Measurements from ENCODE around the gene WRAP73. TPM values are rescaled to one million over a fixed set of nuclear protein-coding genes. Genes with fewer than 3 reads are reported as not detected.

Gene WRAP73
- total and polyA plus RNA-seq, 8 donors: 0.89 to 55.4 (median 12.6) TPM

DNA sequence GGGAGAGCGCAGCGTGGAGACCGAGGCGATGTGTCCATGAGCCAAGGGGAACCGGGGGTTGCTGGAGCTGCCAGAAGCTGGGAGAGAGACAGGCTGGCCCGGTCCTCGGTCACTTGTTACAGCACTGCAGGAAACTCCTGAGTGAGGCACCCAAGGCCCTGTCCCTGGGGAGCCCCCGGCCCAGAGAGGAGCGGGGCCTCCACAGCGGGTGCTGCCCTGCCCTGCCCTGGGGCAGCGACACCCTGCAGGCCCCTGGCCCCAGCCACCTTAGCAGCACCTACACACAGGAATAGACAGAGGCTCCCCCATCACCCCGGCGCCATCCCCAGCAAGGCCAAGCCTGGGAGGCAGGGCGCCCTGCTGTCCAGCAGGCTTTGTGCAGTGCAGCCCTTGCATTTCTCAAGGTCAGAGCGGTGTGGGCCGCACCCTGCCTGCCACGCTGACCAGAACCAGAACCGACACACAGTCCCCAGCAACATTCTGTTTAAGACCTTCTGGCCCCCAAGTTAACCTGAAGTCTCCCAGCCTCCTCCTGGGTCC, 32.0 kb downstream of the WRAP73 start:
- no peak overlapping the region for H3K27ac ChIP-seq
- no peak for TF ChIP-seq CTCF (IDR thresholded peaks at IDR 0.05)
- H3K9me3 ChIP-seq: no peaks in the 10 kb centered on the region
- peaks cover 0 to 3% (median 0%) of the 10 kb centered on the region in 3 donors for H3K27me3 ChIP-seq
- intact Hi-C loops (cut with DNase I; ENCODE audit: low total_unique reads): loop anchor here (5.0 kb wide), 2 partner anchors 51 to 126 kb away; no protein-coding TSS in a partner anchor
- 82 to 89% (median 85%) methylated on average over 8 to 18 of the region's 18 CpGs for WGBS, 5 donors
- DNase-seq: no peak
- H3K4me3 ChIP-seq: no peak overlapping the region
- peaks cover 3 to 35% (median 14%) of the 10 kb centered on the region in 4 donors for H3K4me1 ChIP-seq
- H3K36me3 ChIP-seq: no peaks in the 10 kb centered on the region

DNA sequence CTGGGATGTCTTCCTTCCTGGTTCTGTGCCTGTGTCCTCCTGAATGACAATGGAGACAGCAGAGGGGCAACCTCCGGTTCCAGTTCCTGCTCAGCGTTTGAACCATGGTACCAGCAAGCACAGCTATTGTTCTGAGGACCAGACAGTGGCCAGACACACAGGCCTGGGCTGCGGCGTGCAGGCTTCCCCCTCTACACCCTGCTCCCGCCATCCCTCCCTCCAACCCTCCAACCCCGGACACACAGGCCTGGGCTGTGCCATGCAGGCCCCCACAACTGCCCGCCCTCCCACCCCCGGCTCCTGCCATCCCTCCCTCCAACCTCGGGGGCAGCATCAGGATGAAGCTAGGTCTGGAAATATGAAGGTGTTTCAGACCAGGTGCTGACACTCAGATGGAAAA, 33.0 kb downstream of the WRAP73 start:
- no peak overlapping the region for H3K4me3 ChIP-seq
- intact Hi-C loops (cut with DNase I; ENCODE audit: low total_unique reads): loop anchor here (5.0 kb wide), 2 partner anchors 50 to 125 kb away; no protein-coding TSS in a partner anchor
- no peak overlapping the region for H3K27ac ChIP-seq
- H3K36me3 ChIP-seq: no peaks in the 10 kb centered on the region
- H3K4me1 ChIP-seq: peaks cover 2 to 30% (median 11%) of the 10 kb centered on the region in 4 donors
- DNase-seq: no peak
- WGBS, 5 donors: 75 to 86% (median 83%) methylated on average over 8 to 9 of the region's 9 CpGs
- H3K9me3 ChIP-seq: no peaks in the 10 kb centered on the region
- TF ChIP-seq POLR2AphosphoS5 (IDR thresholded peaks at IDR 0.05) (no peak), EP300 (IDR thresholded peaks at IDR 0.05) (no peak), POLR2A (IDR thresholded peaks at IDR 0.05) (no peak), CTCF (IDR thresholded peaks at IDR 0.05) (no peak)
- peaks cover 0 to 13% (median 4%) of the 10 kb centered on the region in 3 donors for H3K27me3 ChIP-seq

DNA sequence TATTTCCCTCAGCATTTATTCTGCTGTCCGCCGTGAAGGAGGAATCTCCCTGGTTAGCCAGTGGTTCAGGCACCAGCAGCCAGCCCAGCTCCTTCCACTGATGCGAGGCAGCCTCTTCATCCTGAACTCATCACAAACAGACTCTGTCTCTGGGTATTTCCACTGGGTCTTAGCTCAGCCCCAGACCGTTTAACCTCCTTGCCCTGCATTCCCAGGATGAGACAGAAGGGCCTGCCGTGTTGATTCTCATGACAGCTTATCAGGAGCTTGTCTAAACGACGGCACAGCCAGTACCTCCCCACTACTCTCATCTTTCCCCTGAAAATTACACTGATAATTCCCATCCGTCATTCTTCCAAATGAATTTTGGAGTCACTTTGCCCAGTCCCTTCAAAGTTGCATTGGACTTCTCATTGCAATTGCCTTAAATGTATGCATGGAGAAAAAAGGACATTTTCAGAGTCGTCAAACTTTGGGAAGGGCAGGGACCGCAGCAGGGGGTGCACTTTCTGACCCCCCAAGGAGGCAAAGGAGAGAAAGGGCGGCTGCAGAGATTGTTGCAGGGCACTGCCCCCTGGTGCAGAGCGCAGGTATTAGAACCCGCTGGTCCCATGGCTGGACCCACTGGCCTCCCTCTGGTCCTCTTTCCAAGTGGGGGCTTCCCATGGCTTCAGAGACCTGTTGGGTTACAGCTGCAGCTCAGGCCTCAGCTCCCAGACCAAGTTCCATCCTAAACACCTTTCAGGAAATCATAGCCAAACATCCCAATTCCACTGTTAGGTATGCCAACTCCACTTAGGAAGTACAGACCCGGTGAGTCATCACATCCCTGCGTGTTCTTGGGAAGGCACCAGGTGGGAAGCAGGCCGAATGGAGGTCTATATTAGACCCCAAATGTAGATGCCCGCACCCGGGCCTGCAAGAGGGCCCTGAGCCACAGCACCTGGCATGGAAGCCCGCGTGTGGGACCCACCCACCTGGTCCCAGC, 34.9 kb downstream of the WRAP73 start:
- Histone ChIP-seq H3K27ac (no peak overlapping the region), H3K27me3 (peaks cover 0 to 31% (median 22%) of the 10 kb centered on the region in 3 donors), H3K36me3 (no peaks in the 10 kb centered on the region), H3K4me3 (no peak overlapping the region), H3K9me3 (no peaks in the 10 kb centered on the region), H3K4me1 (peaks cover 20 to 34% (median 26%) of the 10 kb centered on the region in 4 donors)
- 56 to 62% (median 60%) methylated on average over 17 to 20 of the region's 20 CpGs for WGBS, 5 donors
- DNase-seq: peak; percentile 30 to 49
- intact Hi-C loops (cut with DNase I; ENCODE audit: low total_unique reads): loop anchor here (5.0 kb wide), 2 partner anchors 48 to 123 kb away; no protein-coding TSS in a partner anchor
- TF ChIP-seq POLR2AphosphoS5 (IDR thresholded peaks at IDR 0.05): no peak
- TF ChIP-seq CTCF (IDR thresholded peaks at IDR 0.05): peak in 4 of 7 experiments; percentile 38 to 61 (median 48)
- TF ChIP-seq POLR2A (IDR thresholded peaks at IDR 0.05): no peak
- no peak for TF ChIP-seq EP300 (IDR thresholded peaks at IDR 0.05)

GRCh38 chr1:3612123-3612522, 37.8 kb downstream of the WRAP73 start:
- DNase-seq: no peak
- H3K9me3 ChIP-seq: no peaks in the 10 kb centered on the region
- intact Hi-C loops (cut with DNase I; ENCODE audit: low total_unique reads): no loop called here
- H3K4me1 ChIP-seq: peaks cover 21 to 27% (median 24%) of the 10 kb centered on the region in 4 donors
- TF ChIP-seq CTCF (IDR thresholded peaks at IDR 0.05): no peak
- TF ChIP-seq POLR2AphosphoS5 (IDR thresholded peaks at IDR 0.05): no peak
- no peak for TF ChIP-seq EP300 (IDR thresholded peaks at IDR 0.05)
- no peak for TF ChIP-seq POLR2A (IDR thresholded peaks at IDR 0.05)
- WGBS, 5 donors: 60 to 75% (median 71%) methylated on average over 6 to 7 of the region's 7 CpGs
- no peaks in the 10 kb centered on the region for H3K36me3 ChIP-seq
- peaks cover 3 to 60% (median 41%) of the 10 kb centered on the region in 3 donors for H3K27me3 ChIP-seq
- H3K27ac ChIP-seq: no peak overlapping the region
- H3K4me3 ChIP-seq: peak overlapping the region in 2 of 4 donors; percentile 48 to 58

Measured in stomach (tissue), 9 donors.